A549 (cell line): ENCODE results near the gene DDX1. TPM values are rescaled to one million over a fixed set of nuclear protein-coding genes. Genes with fewer than 3 reads are reported as not detected.

Source experiments
- ATAC-seq, 2 experiments: fragments of 200-7000 bp in 1 of 2; fragments of >200 bp in 1 of 2; cut with Nextera tagmentation in 1 of 2; cut with Tn5 transposase in 1 of 2; 3 replicates each; pipeline versions ENCODE4 v1.8.0 to v1.9.1; 2018 to 2020; ENCODE audit warnings: mild to moderate bottlenecking in 1 of 2, moderate library complexity in 1 of 2
- CTCF ChIA-PET: fragments of 300-600 bp; sonication (Branson Sonifier 250); formaldehyde crosslinking; extraction: SDS; loops from one replicate; lab custom pipeline; 2021; ENCODE audit warnings: antibody characterized with exemption, inconsistent platforms; lab: Yijun Ruan, JAX
- POLR2A ChIA-PET: fragments of 350-600 bp; formaldehyde crosslinking; extraction: SDS; loops from one replicate; lab custom pipeline; 2021; ENCODE audit warnings: antibody characterized with exemption, inconsistent platforms; lab: Yijun Ruan, JAX
- DNase-seq, 2 experiments: peaks; one replicate each; pipeline versions ENCODE4 v3.0.0 to v3.0.0-alpha.2; 2011 to 2016; ENCODE audit warnings: low read depth in 1 of 2, low spot score in 1 of 2
- FAIRE-seq: peaks from 2 replicates; lab custom pipeline; 2011; peaks lifted over from hg19 to GRCh38; lab: Jason Lieb, UNC
- H3K27ac ChIP-seq, 2 experiments: fragments of >200 bp; sonication (Bioruptor Twin); formaldehyde crosslinking; 3 replicates each; pipeline ENCODE4 v1.5.1; 2016 to 2017
- H3K4me1 ChIP-seq: fragments of >200 bp; sonication (Bioruptor Twin); formaldehyde crosslinking; 3 replicates; pipeline ENCODE4 v1.6.1; 2016
- H3K4me2 ChIP-seq: fragments of >200 bp; sonication (Bioruptor Twin); formaldehyde crosslinking; 3 replicates; pipeline ENCODE4 v1.6.1; 2016
- H3K4me3 ChIP-seq: fragments of >200 bp; sonication (Bioruptor Twin); formaldehyde crosslinking; 3 replicates; pipeline ENCODE4 v1.5.1; 2016
- H3K9me3 ChIP-seq: fragments of >200 bp; sonication (Bioruptor Twin); formaldehyde crosslinking; 3 replicates; pipeline ENCODE4 v1.6.1; 2016
- BCL3 ChIP-seq: fragments of >200 bp; sonication (Bioruptor Twin); formaldehyde crosslinking; IDR thresholded peaks from 3 replicates; pipeline ENCODE4 v1.6.1; 2016
- BHLHE40 ChIP-seq: IDR thresholded peaks from 2 replicates; pipeline ENCODE4 v1.6.1; 2012; ENCODE audit warnings: low read depth, low read length, inconsistent platforms
- CBX2 ChIP-seq: fragments of 200-600 bp; sonication (generic); IDR thresholded peaks from 2 replicates; pipeline ENCODE4 v1.6.1; 2016; ENCODE audit warnings: low read depth, mild to moderate bottlenecking, borderline replicate concordance
- CBX8 ChIP-seq: fragments of 200-600 bp; sonication (generic); IDR thresholded peaks from 2 replicates; pipeline ENCODE4 v1.6.1; 2016
- EHF ChIP-seq: fragments of 250-450 bp; sonication (Bioruptor Pico); IDR thresholded peaks from 2 replicates; pipeline ENCODE4 v1.5.0; 2020; ENCODE audit warnings: mild to moderate bottlenecking
- GATA3 ChIP-seq: IDR thresholded peaks from 2 replicates; pipeline ENCODE4 v1.6.1; 2012; ENCODE audit warnings: borderline replicate concordance
- HMGXB4 ChIP-seq: fragments of 250-450 bp; sonication (Bioruptor Pico); IDR thresholded peaks from 2 replicates; pipeline ENCODE4 v1.5.0; 2021; ENCODE audit warnings: mild to moderate bottlenecking, moderate library complexity, borderline replicate concordance
- HOXA7 ChIP-seq: fragments of 250-450 bp; sonication (Bioruptor Pico); IDR thresholded peaks from 2 replicates; pipeline ENCODE4 v1.5.0; 2020; ENCODE audit warnings: mild to moderate bottlenecking, moderate library complexity
- JUN ChIP-seq, 2 experiments: fragments of >200 bp; sonication (Bioruptor Twin); formaldehyde crosslinking; IDR thresholded peaks; 2 replicates in 1 of 2; 3 replicates in 1 of 2; pipeline ENCODE4 v1.6.1; 2016 to 2017
- JUNB ChIP-seq: fragments of >200 bp; sonication (Bioruptor Twin); formaldehyde crosslinking; IDR thresholded peaks from 2 replicates; pipeline ENCODE4 v1.6.1; 2016
- KDM1A ChIP-seq: fragments of 200-600 bp; sonication (generic); IDR thresholded peaks from 2 replicates; pipeline ENCODE4 v1.6.1; 2016; ENCODE audit warnings: low read depth, mild to moderate bottlenecking
- KDM5A ChIP-seq: fragments of 200-600 bp; sonication (generic); IDR thresholded peaks from 2 replicates; pipeline ENCODE4 v1.6.1; 2016; ENCODE audit warnings: antibody characterized with exemption, mild to moderate bottlenecking
- MAX ChIP-seq: IDR thresholded peaks from 2 replicates; pipeline ENCODE4 v1.6.1; 2012
- MAZ ChIP-seq: fragments of 150-350 bp; IDR thresholded peaks from 2 replicates; pipeline ENCODE4 v1.6.1; 2014; ENCODE audit warnings: antibody characterized with exemption, low read depth, low read length, borderline replicate concordance
- NFE2L2 ChIP-seq: fragments of 150-350 bp; conservative IDR thresholded peaks from 2 replicates; pipeline ENCODE4 v1.6.1; 2014; ENCODE audit warnings: low read length
- NPAS2 ChIP-seq: fragments of 250-450 bp; sonication (Bioruptor Pico); IDR thresholded peaks from 2 replicates; pipeline ENCODE4 v1.8.0; 2022; ENCODE audit warnings: mild to moderate bottlenecking, moderate library complexity, borderline replicate concordance
- NR3C1 ChIP-seq: fragments of >200 bp; sonication (Bioruptor Twin); formaldehyde crosslinking; IDR thresholded peaks from 3 replicates; pipeline ENCODE4 v1.6.1; 2017
- PHF8 ChIP-seq: fragments of 200-600 bp; sonication (generic); IDR thresholded peaks from 2 replicates; pipeline ENCODE4 v1.6.1; 2016; ENCODE audit warnings: low read depth, mild to moderate bottlenecking, antibody characterized with exemption, moderate library complexity, borderline replicate concordance
- RARB ChIP-seq: fragments of 250-450 bp; sonication (Bioruptor Pico); IDR thresholded peaks from 2 replicates; pipeline ENCODE4 v1.8.0; 2021; ENCODE audit warnings: mild to moderate bottlenecking, moderate library complexity
- RNF2 ChIP-seq: fragments of 200-600 bp; sonication (generic); IDR thresholded peaks from 2 replicates; pipeline ENCODE4 v1.6.1; 2016; ENCODE audit warnings: low read depth, mild to moderate bottlenecking, antibody characterized with exemption, moderate library complexity, borderline replicate concordance
- SMC3 ChIP-seq: fragments of >200 bp; sonication (Bioruptor Twin); formaldehyde crosslinking; IDR thresholded peaks from 3 replicates; pipeline ENCODE4 v1.6.1; 2018; ENCODE audit warnings: inconsistent platforms
- SREBF2 ChIP-seq: fragments of 450-650 bp; IDR thresholded peaks from 2 replicates; pipeline ENCODE4 v1.6.1; 2014; ENCODE audit warnings: mild to moderate bottlenecking, moderate library complexity
- TP53 ChIP-seq: fragments of 250-450 bp; sonication (Bioruptor Pico); IDR thresholded peaks from 2 replicates; pipeline ENCODE4 v1.5.0; 2021; ENCODE audit warnings: mild to moderate bottlenecking, moderate library complexity
- USF2 ChIP-seq: fragments of 450-650 bp; IDR thresholded peaks from 2 replicates; pipeline ENCODE4 v1.6.1; 2014; ENCODE audit warnings: antibody characterized with exemption
- ZNF302 ChIP-seq: fragments of 250-450 bp; sonication (Bioruptor Pico); IDR thresholded peaks from 2 replicates; pipeline ENCODE4 v1.9.0; 2021; ENCODE audit warnings: inconsistent platforms, mild to moderate bottlenecking, moderate library complexity
- ZSCAN20 ChIP-seq: fragments of 250-450 bp; sonication (Bioruptor Pico); IDR thresholded peaks from 2 replicates; pipeline ENCODE4 v1.8.0; 2022; ENCODE audit warnings: mild to moderate bottlenecking, moderate library complexity
- WGBS: methylation state at CpG from one replicate; pipeline ENCODE4 v1.1.6; 2017; ENCODE audit errors: missing lambda C conversion rate; 5-methylcytosine and 5-hydroxymethylcytosine counted together
- polyA plus RNA-seq, 4 experiments: library from polyadenylated mRNA; depleted of rRNA in 3 of 4; stranded (reverse); fragments of >200 nt; fragmentation: RNase III in 1 of 4; extraction: RNeasy Plus Mini Kit Qiagen cat#74134 plus additional on column Dnase treatment in 1 of 4; gene quantifications; 2 replicates in 3 of 4; 3 replicates in 1 of 4; pipeline ENCODE4 v1.2.3, GENCODE V29; 2011 to 2017

The DDX1 gene
- polyA plus RNA-seq, 2 of the 4 experiments (the other 2 are of a cell fraction), result 157 to 214 TPM

- no peak overlapping the region for H3K27ac ChIP-seq
- no peak overlapping the region for H3K4me2 ChIP-seq
- CTCF ChIA-PET, result interaction anchor here (1.2 to 1.5 kb wide), 3 partner anchors 308 to 978 kb away, joined by 3 to 5 read pairs (median 3); no protein-coding TSS in a partner anchor
- H3K4me3 ChIP-seq, result no peak overlapping the region
- ATAC-seq (no peak), DNase-seq (no peak), FAIRE-seq (no peak)
- TF ChIP-seq KDM5A (no peak), NR3C1 (no peak), BHLHE40 (no peak), HMGXB4 (CRISPR knock-in tag) (no peak), PHF8 (no peak), SREBF2 (no peak), EHF (CRISPR knock-in tag) (no peak), JUNB (no peak), JUN (IDR thresholded peaks at IDR 0.05) (no peak), BCL3 (no peak), GATA3 (no peak), ZNF302 (CRISPR knock-in tag) (no peak), RARB (no peak), KDM1A (no peak), HOXA7 (CRISPR knock-in tag) (no peak), ZSCAN20 (CRISPR knock-in tag) (no peak), TP53 (no peak), SMC3 (no peak)
- 93% methylated on average over 7 of the region's 7 CpGs for WGBS
- H3K4me1 ChIP-seq, result peaks cover 4% of the 10 kb centered on the region; the same call in 1 of the 3 replicates
- POLR2A ChIA-PET, result no interaction called here
- no peaks in the 10 kb centered on the region for H3K9me3 ChIP-seq
Measured at GRCh38 chr2:15630978-15631719, 39.5 kb downstream of the DDX1 start.

- no peaks in the 10 kb centered on the region for H3K9me3 ChIP-seq
- CTCF ChIA-PET, result interaction anchor here (0.7 to 1.5 kb wide), 3 partner anchors 119 to 873 kb away, joined by 3 read pairs; no protein-coding TSS in a partner anchor
Measured at GRCh38 chr2:15631883-15632282, 40.2 kb downstream of the DDX1 start.

More at GRCh38 chr2:15631883-15632282, 40.2 kb downstream of the DDX1 start:
- no peak for FAIRE-seq
- ATAC-seq, result no peak
- TF ChIP-seq NFE2L2 (no peak), PHF8 (no peak), JUNB (no peak), USF2 (no peak), NPAS2 (no peak), MAZ (no peak), CBX2 (no peak), MAX (no peak), CBX8 (no peak), RNF2 (no peak)
- no peak overlapping the region for H3K4me2 ChIP-seq
- no peak overlapping the region for H3K4me3 ChIP-seq
- POLR2A ChIA-PET, result no interaction called here
- no peak overlapping the region for H3K27ac ChIP-seq
- peaks cover 4% of the 10 kb centered on the region; the same call in 1 of the 3 replicates for H3K4me1 ChIP-seq
- no peak for DNase-seq
